Stomach (tissue), 9 donors: ENCODE data around the gene MAGI2. TPM values are rescaled to one million over a fixed set of nuclear protein-coding genes. Genes with fewer than 3 reads are reported as not detected.

Source experiments
- DNase-seq, 2 donors: peaks; one replicate each; pipeline versions ENCODE4 v3.0.0 to v3.0.0-alpha.2; 2013 to 2019
- H3K27ac ChIP-seq, 5 donors: fragments of 200-600 bp in 4 of 5; sonication (generic) in 4 of 5; one replicate each; pipeline ENCODE4 v1.5.1; 2013 to 2019; ENCODE audit warnings: mild to moderate bottlenecking in 1 of 5, moderate library complexity in 1 of 5
- H3K27me3 ChIP-seq, 3 donors: fragments of 200-600 bp; sonication (generic); one replicate each; pipeline ENCODE4 v1.5.1; 2017 to 2019; ENCODE audit warnings: mixed run types in 1 of 3
- H3K36me3 ChIP-seq, 4 donors: fragments of 200-600 bp; sonication (generic); 1 replicate in 3 of 4; 2 replicates in 1 of 4; pipeline ENCODE4 v1.5.1; 2016 to 2019
- H3K4me1 ChIP-seq, 4 donors: fragments of 200-600 bp; sonication (generic); one replicate each; pipeline ENCODE4 v1.5.1; 2016 to 2019
- H3K4me3 ChIP-seq, 4 donors: fragments of 200-600 bp; sonication (generic) in 3 of 4; one replicate each; pipeline ENCODE4 v1.5.1; 2016 to 2019; ENCODE audit warnings: mild to moderate bottlenecking in 1 of 4
- H3K9me3 ChIP-seq, 4 donors: fragments of 200-600 bp; sonication (generic); one replicate each; pipeline ENCODE4 v1.5.1; 2016 to 2019
- EP300 ChIP-seq: sonication (generic); formaldehyde crosslinking; IDR thresholded peaks from one replicate; pipeline ENCODE4 v1.6.1; 2017; ENCODE audit warnings: antibody characterized with exemption
- POLR2A ChIP-seq, 4 donors: fragments of 450-650 bp; IDR thresholded peaks; one replicate each; pipeline ENCODE4 v1.6.1; 2016; ENCODE audit warnings: antibody characterized with exemption in 4 of 4, control low read depth in 2 of 4, mild to moderate bottlenecking in 1 of 4, moderate library complexity in 1 of 4
- POLR2AphosphoS5 ChIP-seq, 3 donors: sonication (generic); formaldehyde crosslinking; IDR thresholded peaks; one replicate each; pipeline ENCODE4 v1.6.1; 2016; ENCODE audit warnings: antibody characterized with exemption in 3 of 3
- WGBS, 5 donors: extraction: QIAGEN DNeasy Blood & Tissue Kit in 3 of 5; methylation state at CpG; one replicate each; pipeline versions ENCODE4 v1.1.5 to v1.1.7; 2013 to 2018; 5-methylcytosine and 5-hydroxymethylcytosine counted together
- intact Hi-C: fragments of 100-400 bp; cut with DNase I; formaldehyde crosslinking; loops from one replicate; pipeline ENCODE4 v1.15.1; 2023; ENCODE audit warnings: low total_unique reads
- polyA plus RNA-seq, 3 donors: library from polyadenylated mRNA; stranded (reverse); fragments of 200-250 nt; gene quantifications; one replicate each; pipeline ENCODE4 v1.2.3, GENCODE V29; 2013
- total RNA-seq, 5 donors: library from RNA; depleted of rRNA; stranded (reverse); fragments of >200 nt; gene quantifications; one replicate each; pipeline versions ENCODE4 v1.1.0 to v1.2.3, GENCODE V29; 2014 to 2016
- TF ChIP-seq, protein P1 (sequence below), 7 experiments: fragments of 450-650 bp in 4 of 7; fragments of 200-600 bp in 3 of 7; sonication (generic) in 3 of 7; IDR thresholded peaks; one replicate each; pipeline ENCODE4 v1.5.1; 2016 to 2019; ENCODE audit warnings: antibody characterized with exemption in 7 of 7, control low read depth in 2 of 7, mild to moderate bottlenecking in 1 of 7
- donor health status: healthy with polysubstance abuse.
- donor health status: Bipolar disorder and iron deficiency.
- donor health status: healthy.

The MAGI2 gene
- total and polyA plus RNA-seq, 8 donors = 0.92 to 53.9 (median 5.8) TPM

DNA sequence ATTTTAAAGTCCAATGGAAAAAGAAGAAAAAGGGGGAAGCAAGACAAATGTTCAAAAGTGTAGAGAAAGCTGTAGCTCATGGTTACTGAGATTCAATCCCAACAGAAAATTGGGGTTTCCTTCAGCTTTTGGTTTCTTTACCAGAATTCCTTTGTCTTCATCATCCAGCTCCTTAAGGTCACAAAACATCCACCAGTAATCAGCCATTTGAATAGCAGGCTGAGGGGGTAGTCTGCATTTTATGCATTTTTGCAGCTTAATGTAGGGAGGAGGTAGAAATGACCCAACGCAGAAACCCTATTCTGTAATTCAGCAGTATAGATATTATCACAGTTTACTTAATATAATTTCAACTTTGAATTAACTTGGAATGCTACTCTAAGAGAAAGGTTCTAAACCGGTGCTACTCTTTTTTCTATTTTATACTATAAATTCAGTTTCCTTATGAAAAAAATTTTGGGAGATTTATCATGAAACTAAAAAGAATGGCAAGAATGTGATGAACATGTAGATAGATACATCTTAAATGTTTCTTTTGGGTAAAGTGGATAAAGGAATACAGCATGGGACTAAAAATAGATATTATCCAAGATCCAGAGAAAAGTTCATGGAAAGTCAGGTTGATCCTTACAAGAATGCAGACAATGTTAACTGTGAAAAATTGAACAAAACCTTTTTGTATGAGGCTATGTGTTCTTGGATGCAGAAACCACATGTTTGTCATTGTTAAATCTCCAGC is 1058.0 kb downstream of the MAGI2 start:
- H3K27me3 ChIP-seq = no peaks in the 10 kb centered on the region
- no peak overlapping the region for H3K4me3 ChIP-seq
- TF ChIP-seq, protein P1, sequence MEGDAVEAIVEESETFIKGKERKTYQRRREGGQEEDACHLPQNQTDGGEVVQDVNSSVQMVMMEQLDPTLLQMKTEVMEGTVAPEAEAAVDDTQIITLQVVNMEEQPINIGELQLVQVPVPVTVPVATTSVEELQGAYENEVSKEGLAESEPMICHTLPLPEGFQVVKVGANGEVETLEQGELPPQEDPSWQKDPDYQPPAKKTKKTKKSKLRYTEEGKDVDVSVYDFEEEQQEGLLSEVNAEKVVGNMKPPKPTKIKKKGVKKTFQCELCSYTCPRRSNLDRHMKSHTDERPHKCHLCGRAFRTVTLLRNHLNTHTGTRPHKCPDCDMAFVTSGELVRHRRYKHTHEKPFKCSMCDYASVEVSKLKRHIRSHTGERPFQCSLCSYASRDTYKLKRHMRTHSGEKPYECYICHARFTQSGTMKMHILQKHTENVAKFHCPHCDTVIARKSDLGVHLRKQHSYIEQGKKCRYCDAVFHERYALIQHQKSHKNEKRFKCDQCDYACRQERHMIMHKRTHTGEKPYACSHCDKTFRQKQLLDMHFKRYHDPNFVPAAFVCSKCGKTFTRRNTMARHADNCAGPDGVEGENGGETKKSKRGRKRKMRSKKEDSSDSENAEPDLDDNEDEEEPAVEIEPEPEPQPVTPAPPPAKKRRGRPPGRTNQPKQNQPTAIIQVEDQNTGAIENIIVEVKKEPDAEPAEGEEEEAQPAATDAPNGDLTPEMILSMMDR (IDR thresholded peaks at IDR 0.05) = no peak
- TF ChIP-seq POLR2A (IDR thresholded peaks at IDR 0.05) (no peak), POLR2AphosphoS5 (IDR thresholded peaks at IDR 0.05) (no peak), EP300 (no peak)
- H3K4me1 ChIP-seq = no peaks in the 10 kb centered on the region
- no peaks in the 10 kb centered on the region for H3K9me3 ChIP-seq
- intact Hi-C loops = no loop called here
- no peaks in the 10 kb centered on the region for H3K36me3 ChIP-seq
- no peak for DNase-seq
- no peak overlapping the region for H3K27ac ChIP-seq
- 84 to 90% (median 84%) methylated on average over 2 of the region's 2 CpGs for WGBS, 5 donors

DNA sequence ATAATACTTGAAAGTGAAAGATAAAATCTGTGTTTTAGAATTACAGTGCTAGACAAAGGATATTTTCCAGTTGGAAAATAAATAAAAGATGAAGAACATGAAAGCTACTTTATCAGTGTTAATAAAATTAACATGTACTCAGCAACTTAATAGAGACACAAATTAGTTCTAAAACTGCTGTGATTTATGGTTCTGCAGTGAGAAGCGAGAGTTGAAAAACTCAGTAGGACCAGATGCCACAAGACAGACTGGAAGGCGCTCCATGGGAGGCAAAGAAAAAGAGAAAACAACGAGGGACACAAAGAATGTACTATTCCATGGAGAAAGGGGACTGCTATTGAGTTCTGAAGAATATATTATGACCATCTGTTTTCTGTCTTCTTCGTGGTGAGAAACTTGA is 1064.4 kb downstream of the MAGI2 start:
- Histone ChIP-seq H3K27me3 (no peaks in the 10 kb centered on the region), H3K27ac (no peak overlapping the region), H3K4me1 (no peaks in the 10 kb centered on the region), H3K9me3 (no peaks in the 10 kb centered on the region), H3K4me3 (no peak overlapping the region), H3K36me3 (no peaks in the 10 kb centered on the region)
- TF ChIP-seq EP300 (no peak), POLR2AphosphoS5 (IDR thresholded peaks at IDR 0.05) (no peak), POLR2A (IDR thresholded peaks at IDR 0.05) (no peak)
- TF ChIP-seq, protein P1 (IDR thresholded peaks at IDR 0.05) = no peak
- intact Hi-C loops = no loop called here
- WGBS, 5 donors = 73 to 77% (median 74%) methylated on average over 4 of the region's 4 CpGs
- no peak for DNase-seq

DNA sequence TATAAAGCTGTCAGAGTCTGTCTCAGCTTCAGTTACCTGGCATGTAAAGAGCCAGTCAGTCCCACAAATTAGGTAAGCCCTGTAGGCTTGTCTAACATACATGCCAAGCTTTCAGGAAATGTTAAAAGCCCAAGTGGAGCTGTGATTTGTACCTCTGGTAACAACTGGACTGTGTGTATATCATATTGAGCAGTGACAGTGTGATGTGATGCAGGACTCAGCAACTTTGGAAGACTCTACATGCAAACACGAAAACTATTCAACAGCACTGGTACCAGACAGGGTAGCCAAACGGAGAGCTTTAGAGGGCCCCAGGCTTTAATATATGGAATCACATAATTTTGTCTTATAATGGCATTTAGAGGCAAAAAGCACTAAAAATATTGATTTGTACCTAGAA is 1066.9 kb downstream of the MAGI2 start:
- no peaks in the 10 kb centered on the region for H3K4me1 ChIP-seq
- TF ChIP-seq POLR2AphosphoS5 (IDR thresholded peaks at IDR 0.05) = no peak
- TF ChIP-seq, protein P1 (IDR thresholded peaks at IDR 0.05) = no peak
- no peak for TF ChIP-seq POLR2A (IDR thresholded peaks at IDR 0.05)
- no peak for TF ChIP-seq EP300
- no peak for DNase-seq
- intact Hi-C loops = no loop called here
- no peaks in the 10 kb centered on the region for H3K36me3 ChIP-seq
- no peaks in the 10 kb centered on the region for H3K9me3 ChIP-seq
- no peaks in the 10 kb centered on the region for H3K27me3 ChIP-seq
- H3K4me3 ChIP-seq = no peak overlapping the region
- H3K27ac ChIP-seq = no peak overlapping the region
- 76 to 87% (median 81%) methylated on average over 2 of the region's 2 CpGs for WGBS, 5 donors

DNA sequence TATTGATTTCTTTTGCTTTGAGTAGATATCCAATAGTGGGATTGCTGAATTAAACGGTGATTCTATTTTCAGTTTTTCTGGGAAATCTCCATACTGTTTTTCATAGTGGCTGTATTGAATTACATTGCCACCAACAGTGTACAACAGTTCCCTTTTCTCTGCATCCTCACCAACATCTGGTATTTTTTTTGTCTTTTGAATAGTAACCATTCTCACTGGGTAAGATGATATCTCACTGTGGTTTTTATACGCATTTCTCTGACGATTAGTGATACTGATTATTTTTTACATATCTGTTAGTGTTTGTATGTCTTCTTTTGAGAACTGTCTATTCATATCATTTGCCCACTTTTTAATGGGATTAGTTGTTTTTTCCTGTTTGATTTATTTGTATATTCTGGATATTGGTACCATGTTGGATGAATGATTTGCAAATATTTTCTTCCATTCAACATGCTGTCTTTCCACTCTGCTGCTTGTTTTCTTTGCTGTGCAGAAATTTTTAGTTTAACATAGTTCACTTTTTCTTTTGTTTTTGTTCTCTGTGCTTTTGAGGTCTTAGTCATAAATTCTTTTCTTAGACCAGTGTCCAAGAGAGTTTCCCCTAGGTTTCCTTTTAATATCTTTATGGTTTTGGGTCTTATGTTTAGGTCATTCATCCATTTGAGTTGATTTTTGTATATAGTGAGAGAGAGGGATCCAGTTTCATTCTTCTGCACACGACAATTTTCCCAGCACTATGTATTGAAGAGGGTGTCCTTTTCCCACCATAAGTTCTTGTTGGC is 1070.2 kb downstream of the MAGI2 start:
- Histone ChIP-seq H3K9me3 (no peaks in the 10 kb centered on the region), H3K27ac (no peak overlapping the region), H3K4me1 (no peaks in the 10 kb centered on the region), H3K4me3 (no peak overlapping the region), H3K36me3 (no peaks in the 10 kb centered on the region), H3K27me3 (no peaks in the 10 kb centered on the region)
- intact Hi-C loops = no loop called here
- TF ChIP-seq, protein P1 (IDR thresholded peaks at IDR 0.05) = no peak
- TF ChIP-seq POLR2AphosphoS5 (IDR thresholded peaks at IDR 0.05) = no peak
- no peak for TF ChIP-seq POLR2A (IDR thresholded peaks at IDR 0.05)
- no peak for TF ChIP-seq EP300
- no peak for DNase-seq
- 73 to 88% (median 74%) methylated on average over 4 of the region's 4 CpGs for WGBS, 5 donors
